B cell (primary cell): ENCODE results near the gene PPM1M. TPM values are rescaled to one million over a fixed set of nuclear protein-coding genes. Genes with fewer than 3 reads are reported as not detected.

Experiments
- ATAC-seq: fragments of 200-7000 bp; cut with Tn5 transposase; one replicate; pipeline ENCODE4 v1.10.0; 2021; ENCODE audit warnings: low read depth, mild to moderate bottlenecking, moderate number of reproducible peaks, moderate library complexity
- CTCF ChIA-PET: fragments of 350-600 bp; sonication (Branson Sonifier 250); formaldehyde crosslinking; loops from one replicate; lab custom pipeline; 2021; ENCODE audit warnings: antibody characterized with exemption, inconsistent platforms; lab: Charles Lee
- POLR2A ChIA-PET: fragments of 350-600 bp; sonication (Branson Sonifier 250); formaldehyde crosslinking; loops from one replicate; lab custom pipeline; 2021; ENCODE audit warnings: antibody characterized with exemption; lab: Charles Lee
- DNase-seq: peaks from one replicate; pipeline ENCODE4 v3.0.0; 2013
- H2AFZ ChIP-seq: 2 replicates; pipeline ENCODE4 v1.6.1; 2012; ENCODE audit warnings: mild to moderate bottlenecking, low read depth, low read length; ENCODE audit not compliant: insufficient read depth, poor library complexity, severe bottlenecking
- H3K27ac ChIP-seq, 2 donors: 1 replicate in 1 of 2; 2 replicates in 1 of 2; pipeline ENCODE4 v1.5.1; 2012 to 2013; ENCODE audit warnings: low read length in 2 of 2, mild to moderate bottlenecking in 2 of 2, moderate library complexity in 1 of 2
- H3K27me3 ChIP-seq, 4 experiments: fragments of 200-600 bp in 1 of 4; sonication (generic) in 1 of 4; replicated peaks in 1 of 4; 1 replicate in 2 of 4; 2 replicates in 2 of 4; pipeline versions ENCODE4 v1.6.1 to v1.7.0; 2013 to 2016; ENCODE audit warnings: low read length in 3 of 4, mild to moderate bottlenecking in 2 of 4, mixed read lengths in 1 of 4, moderate library complexity in 1 of 4; ENCODE audit not compliant: insufficient read depth in 4 of 4, control insufficient read depth in 3 of 4; ENCODE audit errors: control extremely low read depth in 1 of 4
- H3K36me3 ChIP-seq, 2 experiments: replicated peaks in 1 of 2; 1 replicate in 1 of 2; 2 replicates in 1 of 2; pipeline versions ENCODE4 v1.6.1 to v1.7.1; 2013; ENCODE audit warnings: low read length in 1 of 2; ENCODE audit not compliant: insufficient read depth in 2 of 2, control insufficient read depth in 1 of 2; ENCODE audit errors: control extremely low read depth in 1 of 2, extremely low read depth in 1 of 2
- H3K4me1 ChIP-seq, 2 donors: fragments of 200-600 bp in 1 of 2; sonication (generic) in 1 of 2; 1 replicate in 1 of 2; 2 replicates in 1 of 2; pipeline versions ENCODE4 v1.5.1 to v1.6.1; 2013 to 2017; ENCODE audit warnings: low read length in 2 of 2; ENCODE audit not compliant: control insufficient read depth in 2 of 2, insufficient read depth in 2 of 2
- H3K4me2 ChIP-seq: replicated peaks from 2 replicates; pipeline ENCODE3; 2012; ENCODE audit warnings: mild to moderate bottlenecking, low read depth, low read length; ENCODE audit not compliant: poor library complexity, severe bottlenecking
- H3K4me3 ChIP-seq, 5 experiments: fragments of 200-600 bp in 1 of 5; sonication (generic) in 1 of 5; 1 replicate in 3 of 5; 2 replicates in 2 of 5; pipeline versions ENCODE4 v1.5.1 to v1.7.0; 2011 to 2016; ENCODE audit warnings: low read length in 4 of 5, mild to moderate bottlenecking in 4 of 5, low read depth in 2 of 5, control low read depth in 1 of 5, moderate library complexity in 1 of 5; ENCODE audit not compliant: insufficient read depth in 1 of 5; ENCODE audit errors: control extremely low read depth in 1 of 5, extremely low read depth in 1 of 5
- H3K79me2 ChIP-seq: fragments of 200-600 bp; sonication (generic); one replicate; pipeline ENCODE4 v1.6.0; 2016; ENCODE audit warnings: low read length; ENCODE audit not compliant: control insufficient read depth, insufficient read depth
- H3K9ac ChIP-seq: fragments of 200-600 bp; sonication (generic); 2 replicates; pipeline ENCODE4 v1.6.1; 2017; ENCODE audit warnings: mild to moderate bottlenecking, low read length, moderate library complexity
- H3K9me3 ChIP-seq, 3 donors: one replicate each; pipeline versions ENCODE4 v1.6.1 to v1.7.1; 2013; ENCODE audit warnings: low read length in 2 of 3; ENCODE audit not compliant: control insufficient read depth in 2 of 3, insufficient read depth in 1 of 3; ENCODE audit errors: control extremely low read depth in 1 of 3
- H4K20me1 ChIP-seq: 2 replicates; pipeline ENCODE4 v1.6.0; 2012; ENCODE audit warnings: mild to moderate bottlenecking, low read length; ENCODE audit not compliant: insufficient read depth, control insufficient read depth, poor library complexity, severe bottlenecking
- H3K27ac Mint-ChIP-seq: one replicate; pipeline ENCODE4 v1.8.0; 2021; ENCODE audit warnings: mixed read lengths
- H3K27me3 Mint-ChIP-seq: one replicate; pipeline ENCODE4 v1.8.0; 2021; ENCODE audit warnings: mixed read lengths
- H3K4me1 Mint-ChIP-seq: one replicate; pipeline ENCODE4 v1.8.0; 2021; ENCODE audit warnings: mixed read lengths
- H3K4me3 Mint-ChIP-seq: one replicate; pipeline ENCODE4 v1.8.0; 2021; ENCODE audit warnings: mixed read lengths
- H3K9me3 Mint-ChIP-seq: one replicate; pipeline ENCODE4 v1.8.0; 2022; ENCODE audit warnings: mixed read lengths; ENCODE audit not compliant: insufficient read depth
- CTCF ChIP-seq: fragments of 200-600 bp; IDR thresholded peaks from one replicate; pipeline ENCODE4 v1.8.0; 2022; ENCODE audit warnings: antibody characterized with exemption, mild to moderate bottlenecking
- EZH2 ChIP-seq: IDR thresholded peaks from 2 replicates; pipeline ENCODE4 v1.6.1; 2012; ENCODE audit warnings: borderline replicate concordance, low read depth, mild to moderate bottlenecking, moderate library complexity, low read length; ENCODE audit not compliant: insufficient read depth, poor library complexity, severe bottlenecking
- WGBS: methylation state at CpG from one replicate; pipeline ENCODE4 v1.1.5; 2013; ENCODE audit warnings: missing lambda C conversion rate; ENCODE audit not compliant: insufficient coverage; 5-methylcytosine and 5-hydroxymethylcytosine counted together
- intact Hi-C: fragments of 100-400 bp; cut with micrococcal nuclease; formaldehyde crosslinking; loops from one replicate; pipeline ENCODE4 v1.10.0; 2022
- polyA plus RNA-seq: library from polyadenylated mRNA; depleted of rRNA; stranded (reverse); fragments of >200 nt; gene quantifications from 2 replicates; pipeline ENCODE4 v1.2.3, GENCODE V29; 2012
- total RNA-seq, 2 donors: library from RNA; stranded (reverse); fragments of 120-200 nt in 1 of 2; gene quantifications; 1 replicate in 1 of 2; 2 replicates in 1 of 2; pipeline versions ENCODE4 v1.2.3 to v1.2.4, GENCODE V29; 2013 to 2022

PPM1M gene
- total and polyA plus RNA-seq, 2 donors (not counting 1 experiment from before 2014, with no cell fraction given): 45.0 to 65.2 TPM

DNA sequence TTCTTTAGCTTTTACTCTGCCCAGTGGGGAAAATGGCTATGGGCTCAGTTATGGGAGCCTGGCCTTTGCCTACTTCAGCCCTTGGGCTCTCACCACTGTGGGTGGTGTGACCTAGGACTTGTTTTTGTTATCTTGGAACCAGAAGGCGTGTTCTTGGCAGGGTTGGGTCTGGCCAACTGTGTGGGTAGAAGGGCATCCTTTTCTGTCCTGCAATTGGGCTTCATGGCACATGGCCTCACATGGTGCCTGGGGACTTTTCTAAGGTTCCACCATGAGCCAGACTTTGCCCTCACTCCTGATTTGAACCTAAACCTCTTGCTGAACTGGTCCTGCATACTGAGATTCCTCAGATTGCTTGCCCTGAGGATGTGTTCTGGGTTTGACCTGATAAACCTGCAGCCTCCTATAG is 43.8 kb downstream of the PPM1M start:
- Histone ChIP-seq H3K4me3 (no peak overlapping the region), H3K4me1 (peaks cover 12 to 15% of the 10 kb centered on the region in 2 donors), H3K79me2 (peaks cover 72% of the 10 kb centered on the region), H3K9ac (no peak overlapping the region), H4K20me1 (peaks cover 8% of the 10 kb centered on the region), H3K9me3 (no peaks in the 10 kb centered on the region), H3K27ac (no peak overlapping the region), H3K27me3 (no peaks in the 10 kb centered on the region), H2AFZ (no peak overlapping the region), H3K4me2 (no peak overlapping the region), H3K36me3 (peaks cover 0 to 36% of the 10 kb centered on the region in 2 experiments)
- 100% methylated on average over 1 of the region's 1 CpG for WGBS
- no peak for DNase-seq
- Mint-ChIP-seq H3K4me1 (peaks cover 29% of the 10 kb centered on the region), H3K4me3 (no peak overlapping the region), H3K27ac (peak overlapping the region; percentile 100), H3K27me3 (no peaks in the 10 kb centered on the region), H3K9me3 (no peaks in the 10 kb centered on the region)
- intact Hi-C loops: no loop called here
- POLR2A ChIA-PET: interaction anchor here (0.8 to 4.0 kb wide), 4 partner anchors 11 to 64 kb away, joined by 4 to 52 read pairs (median 14); partner anchors contain the start of genes TLR9 and WDR82
- CTCF ChIA-PET: interaction anchor here (1.2 to 17.5 kb wide), 9 partner anchors 11 to 67 kb away, joined by 4 to 352 read pairs (median 14); partner anchors contain the start of genes PPM1M, TLR9 and WDR82
- ATAC-seq: no peak
- TF ChIP-seq EZH2: no peak
- no peak for TF ChIP-seq CTCF

GRCh38 chr3:52289747-52290595 is 44.4 kb downstream of the PPM1M start:
- no peak overlapping the region for H3K4me2 ChIP-seq
- no peaks in the 10 kb centered on the region for H3K9me3 Mint-ChIP-seq
- no peak for DNase-seq
- no peaks in the 10 kb centered on the region for H3K27me3 Mint-ChIP-seq
- peaks cover 0 to 36% of the 10 kb centered on the region in 2 experiments for H3K36me3 ChIP-seq
- peaks cover 8% of the 10 kb centered on the region for H4K20me1 ChIP-seq
- ATAC-seq: no peak
- H3K79me2 ChIP-seq: peaks cover 76% of the 10 kb centered on the region
- POLR2A ChIA-PET: interaction anchor here (4.0 kb wide), 1 partner anchor 12 kb away, joined by 52 read pairs; the partner anchor contains the start of gene WDR82
- no peaks in the 10 kb centered on the region for H3K9me3 ChIP-seq
- no peaks in the 10 kb centered on the region for H3K27me3 ChIP-seq
- intact Hi-C loops: no loop called here
- CTCF ChIA-PET: interaction anchor here (1.1 to 17.5 kb wide), 9 partner anchors 10 to 156 kb away, joined by 3 to 352 read pairs (median 14); partner anchors contain the start of genes PPM1M, TLR9 and WDR82
- peaks cover 12 to 15% of the 10 kb centered on the region in 2 donors for H3K4me1 ChIP-seq
- WGBS: 91% methylated on average over 13 of the region's 15 CpGs
- no peak overlapping the region for H3K9ac ChIP-seq
- H3K4me3 Mint-ChIP-seq: no peak overlapping the region
- H3K27ac Mint-ChIP-seq: no peak overlapping the region
- no peak overlapping the region for H2AFZ ChIP-seq
- no peak overlapping the region for H3K4me3 ChIP-seq
- TF ChIP-seq EZH2 (no peak), CTCF (no peak)
- peaks cover 29% of the 10 kb centered on the region for H3K4me1 Mint-ChIP-seq
- no peak overlapping the region for H3K27ac ChIP-seq
